K562 (cell line): ENCODE results near the gene FAM120C. TPM values are rescaled to one million over a fixed set of nuclear protein-coding genes. Genes with fewer than 3 reads are reported as not detected.

Experiments used
- ATAC-seq: fragments of 200-7000 bp; cut with Tn5 transposase; 3 replicates; pipeline ENCODE4 v1.9.1; 2020; ENCODE audit warnings: moderate library complexity
- BruUV-seq: library from RNA; stranded (reverse); fragments of 400-500 nt; replicated peaks from 2 replicates; lab custom pipeline; 2021; lab: Mats Ljungman, UMichigan
- CTCF ChIA-PET: fragments of 300-600 bp; formaldehyde crosslinking; extraction: SDS; loops from one replicate; lab custom pipeline; 2021; ENCODE audit warnings: low intra/inter-chr PET ratio; lab: Yijun Ruan, JAX
- POLR2A ChIA-PET: fragments of 300-600, 350-650 bp; sonication (Branson Sonifier 250); formaldehyde crosslinking; extraction: SDS; loops from one replicate; lab custom pipeline; 2021; ENCODE audit warnings: antibody characterized with exemption, inconsistent platforms; lab: Yijun Ruan, JAX
- DNase-seq, 4 experiments: peaks; one replicate each; pipeline versions ENCODE4 v3.0.0 to v3.0.0-alpha.2; 2011 to 2018; ENCODE audit warnings: low spot score in 3 of 4, mixed read lengths in 3 of 4; ENCODE audit errors: extremely low read depth in 1 of 4
- FAIRE-seq: peaks from 2 replicates; lab custom pipeline; 2011; peaks lifted over from hg19 to GRCh38; lab: Jason Lieb, UNC
- H2AFZ ChIP-seq: 2 replicates; pipeline ENCODE4 v1.6.0; 2011; ENCODE audit warnings: low read depth, low read length, control low read depth, inconsistent platforms
- H3K27ac ChIP-seq: fragments of 200-600 bp; 3 replicates; pipeline ENCODE4 v1.8.0; 2011; ENCODE audit warnings: low read depth, mild to moderate bottlenecking, control low read depth, inconsistent platforms, low read length, moderate library complexity, mixed read lengths; ENCODE audit errors: extremely low read depth
- H3K27me3 ChIP-seq, 2 experiments: fragments of 300-600 bp in 1 of 2; 2 replicates in 1 of 2; 3 replicates in 1 of 2; pipeline versions ENCODE4 v1.6.0 to v1.8.0; 2011; ENCODE audit warnings: inconsistent platforms in 2 of 2, low read length in 2 of 2, mild to moderate bottlenecking in 1 of 2, mixed read lengths in 1 of 2, moderate library complexity in 1 of 2; ENCODE audit not compliant: control insufficient read depth in 2 of 2, insufficient read depth in 2 of 2
- H3K36me3 ChIP-seq: fragments of 300-600 bp; 3 replicates; pipeline ENCODE4 v1.8.0; 2011; ENCODE audit warnings: mild to moderate bottlenecking, low read length, inconsistent platforms; ENCODE audit not compliant: control insufficient read depth, insufficient read depth
- H3K4me1 ChIP-seq, 2 experiments: fragments of 200-600 bp in 1 of 2; replicated peaks in 1 of 2; 2 replicates in 1 of 2; 3 replicates in 1 of 2; pipeline versions ENCODE4 v1.5.1 to v1.8.0; 2011; ENCODE audit warnings: inconsistent platforms in 2 of 2, low read length in 2 of 2, mild to moderate bottlenecking in 1 of 2, mixed read lengths in 1 of 2, moderate library complexity in 1 of 2; ENCODE audit not compliant: control insufficient read depth in 2 of 2, insufficient read depth in 2 of 2
- H3K4me2 ChIP-seq: 2 replicates; pipeline ENCODE4 v1.6.1; 2011; ENCODE audit warnings: low read length, control low read depth, inconsistent platforms, mixed read lengths; ENCODE audit not compliant: insufficient read depth
- H3K4me3 ChIP-seq: fragments of 200-600 bp; sonication (generic), shearing (Covaris generic); 2 replicates; pipeline ENCODE4 v1.5.1; 2016; ENCODE audit warnings: control low read depth, inconsistent platforms
- H3K79me2 ChIP-seq: fragments of 200-600 bp; 3 replicates; pipeline ENCODE4 v1.8.0; 2011; ENCODE audit warnings: low read length, inconsistent platforms; ENCODE audit not compliant: control insufficient read depth, insufficient read depth
- H3K9ac ChIP-seq, 2 experiments: 2 replicates each; pipeline versions ENCODE4 v1.6.0 to v1.6.1; 2011; ENCODE audit warnings: low read depth in 2 of 2, low read length in 2 of 2, control low read depth in 1 of 2, inconsistent platforms in 1 of 2, mild to moderate bottlenecking in 1 of 2, mixed read lengths in 1 of 2; ENCODE audit not compliant: insufficient read depth in 1 of 2
- H3K9me1 ChIP-seq: one replicate; pipeline ENCODE4 v1.6.0; 2011; ENCODE audit warnings: inconsistent platforms, mild to moderate bottlenecking, low read length, moderate library complexity; ENCODE audit not compliant: control insufficient read depth, insufficient read depth
- H3K9me3 ChIP-seq: replicated peaks from 2 replicates; pipeline ENCODE4 v1.5.1; 2011; ENCODE audit warnings: low read depth, low read length, inconsistent platforms; ENCODE audit not compliant: control insufficient read depth, insufficient read depth
- H4K20me1 ChIP-seq: replicated peaks from 2 replicates; pipeline ENCODE4 v1.6.1; 2011; ENCODE audit warnings: low read length, inconsistent platforms, mixed read lengths; ENCODE audit not compliant: control insufficient read depth, insufficient read depth
- AFF4 ChIP-seq: sonication (generic); formaldehyde crosslinking; IDR thresholded peaks from 2 replicates; pipeline ENCODE4 v1.8.0; 2023; ENCODE audit warnings: mild to moderate bottlenecking, missing genetic modification reagents
- CBX5 ChIP-seq: IDR thresholded peaks from 2 replicates; pipeline ENCODE4 v1.6.1; 2014; ENCODE audit warnings: low read depth, borderline replicate concordance
- CHD1 ChIP-seq: fragments of 200-600 bp; sonication (generic); IDR thresholded peaks from one replicate; pipeline ENCODE4 v1.6.1; 2012; ENCODE audit warnings: mild to moderate bottlenecking, moderate library complexity, low read length, inconsistent platforms
- CREBBP ChIP-seq: IDR thresholded peaks from one replicate; pipeline ENCODE4 v1.6.1; 2012; ENCODE audit warnings: low read depth, mild to moderate bottlenecking, control low read depth, inconsistent platforms, low read length
- ELF2 ChIP-seq: fragments of 250-450 bp; sonication (Bioruptor Pico); IDR thresholded peaks from 2 replicates; pipeline ENCODE4 v1.5.0; 2021; ENCODE audit warnings: mild to moderate bottlenecking
- KDM5B ChIP-seq: fragments of 200-600 bp; sonication (generic); IDR thresholded peaks from 2 replicates; pipeline ENCODE4 v1.6.1; 2012; ENCODE audit warnings: low read depth, mild to moderate bottlenecking, moderate library complexity, low read length, control low read depth, inconsistent platforms; ENCODE audit not compliant: insufficient replicate concordance
- NBN ChIP-seq: fragments of 450-650 bp; IDR thresholded peaks from 2 replicates; pipeline ENCODE4 v1.6.1; 2016; ENCODE audit warnings: low read depth, mild to moderate bottlenecking
- PCBP1 ChIP-seq: fragments of 200-400 bp; formaldehyde crosslinking; IDR thresholded peaks from 2 replicates; pipeline ENCODE4 v1.6.1; 2018; ENCODE audit warnings: mild to moderate bottlenecking, low read depth, low read length; ENCODE audit not compliant: poor library complexity, severe bottlenecking
- PML ChIP-seq: IDR thresholded peaks from 2 replicates; pipeline ENCODE4 v1.6.1; 2012; ENCODE audit warnings: low read length, inconsistent platforms
- TEAD1 ChIP-seq, 2 experiments: fragments of 450-650 bp in 1 of 2; sonication (generic) in 1 of 2; formaldehyde crosslinking; IDR thresholded peaks; 2 replicates each; pipeline versions ENCODE4 v1.4.0 to v1.8.0; 2020 to 2022; ENCODE audit warnings: mild to moderate bottlenecking in 2 of 2, missing genetic modification reagents in 1 of 2
- ZNF253 ChIP-seq: fragments of 250-450 bp; sonication (Bioruptor Pico); conservative IDR thresholded peaks from 2 replicates; pipeline ENCODE4 v1.6.1; 2021; ENCODE audit warnings: mild to moderate bottlenecking
- ZNF398 ChIP-seq: fragments of 250-450 bp; sonication (Bioruptor Pico); IDR thresholded peaks from 2 replicates; pipeline ENCODE4 v1.8.0; 2021; ENCODE audit warnings: moderate library complexity, mild to moderate bottlenecking, inconsistent platforms
- ZNF695 ChIP-seq: fragments of 450-650 bp; formaldehyde crosslinking; IDR thresholded peaks from 2 replicates; pipeline ENCODE4 v1.4.0; 2020; ENCODE audit warnings: mild to moderate bottlenecking, moderate library complexity
- WGBS: fragments of 100-300 bp; shearing (Covaris generic); methylation state at CpG from one replicate; pipeline ENCODE4 v1.1.6; 2016; ENCODE audit warnings: low coverage, mixed read lengths; ENCODE audit not compliant: insufficient coverage; ENCODE audit errors: missing lambda C conversion rate; 5-methylcytosine and 5-hydroxymethylcytosine counted together
- in situ Hi-C: fragments of 300-500 bp; cut with MboI; formaldehyde crosslinking; loops from 4 replicates; pipeline ENCODE4 v1.15.0; 2018; ENCODE audit warnings: inconsistent platforms, mixed read lengths
- intact Hi-C: fragments of 100-400 bp; cut with micrococcal nuclease; formaldehyde crosslinking; loops from 2 replicates; pipeline ENCODE4 v1.14.2; 2022
- polyA plus RNA-seq, 8 experiments: library from polyadenylated mRNA; depleted of rRNA in 4 of 8; stranded (reverse) in 5 of 8; unstranded in 3 of 8; fragments of >200 nt; fragmentation: Nextera tagmentation in 2 of 8; fragmentation: Illumina TruSeq in 1 of 8; extraction: Ambion mirVana in 2 of 8; extraction: Trizol in 1 of 8; gene quantifications; 2 replicates each; pipeline versions ENCODE4 v1.2.1 to v1.2.3, GENCODE V29; 2011 to 2014; ENCODE audit warnings: inconsistent platforms in 1 of 8, missing spikeins in 1 of 8
- total RNA-seq, 7 experiments: library from RNA; depleted of rRNA in 6 of 7; stranded (reverse); fragments of >200 nt in 6 of 7; fragmentation: Illumina TruSeq in 2 of 7; extraction: Trizol in 2 of 7; gene quantifications; 2 replicates each; pipeline versions ENCODE4 v1.2.1 to v1.2.3, GENCODE V29; 2011 to 2021; ENCODE audit warnings: low replicate concordance in 1 of 7

Gene FAM120C
- total and polyA plus RNA-seq, 9 of the 15 experiments (the other 6 are each of a cell fraction or from before 2014, with no cell fraction given): 0.21 to 6.7 (median 2.1) TPM

GRCh38 chrX:54044126-54044876 is 138.8 kb downstream of the FAM120C start, which contains the start of gene PHF8 (continued):
- no peak for TF ChIP-seq CBX5
- TF ChIP-seq PML: peak; percentile 44; the same call in 1 of the 2 replicates

GRCh38 chrX:54043541-54044125 is 139.4 kb downstream of the FAM120C start:
- peak; percentile 33 to 54 (median 47) for DNase-seq
- Histone ChIP-seq H4K20me1 (no peaks in the 10 kb centered on the region), H3K36me3 (peaks cover 22% of the 10 kb centered on the region; the same call in 1 of the 3 replicates), H3K79me2 (peaks cover 13% of the 10 kb centered on the region), H3K4me1 (peaks cover 0 to 10% of the 10 kb centered on the region in 2 experiments; a peak in 3 of 5 replicates), H3K9me3 (no peaks in the 10 kb centered on the region), H3K27me3 (no peaks in the 10 kb centered on the region), H2AFZ (peak overlapping the region; percentile 96), H3K27ac (peak overlapping the region; percentile 93), H3K4me2 (peak overlapping the region; percentile 94), H3K4me3 (peak overlapping the region; percentile 81), H3K9me1 (no peaks in the 10 kb centered on the region), H3K9ac (peak overlapping the region; percentile 97)
- no TSS peak for BruUV-seq
- ChIA-PET CTCF (no interaction called here), POLR2A (interaction anchor here (0.7 to 1.3 kb wide), 3 partner anchors 12 to 753 kb away, joined by 3 to 5 read pairs (median 3); no protein-coding TSS in a partner anchor)
- in situ Hi-C loops (no loop called here), intact Hi-C loops (loop anchor here (10.0 kb wide), 2 partner anchors 359 to 591 kb away; partner anchors contain the start of gene HUWE1)
- FAIRE-seq: no peak
- 0% methylated on average over 31 of the region's 43 CpGs for WGBS
- peak; percentile 56 for ATAC-seq
- TF ChIP-seq CHD1 (peak; percentile 95), KDM5B (peak; percentile 33), ZNF253 (CRISPR knock-in tag) (no peak), AFF4 (CRISPR knock-in tag) (no peak), ELF2 (CRISPR knock-in tag) (no peak), PCBP1 (no peak), NBN (no peak), ZNF695 (CRISPR knock-in tag) (no peak), TEAD1 (CRISPR knock-in tag; IDR thresholded peaks at IDR 0.05) (no peak), CREBBP (no peak), ZNF398 (CRISPR knock-in tag) (no peak)
